Tracheal epithelial cell (primary cell): ENCODE results near the gene DIAPH3. TPM values are rescaled to one million over a fixed set of nuclear protein-coding genes. Genes with fewer than 3 reads are reported as not detected.

Source experiments
- total RNA-seq: library from RNA; depleted of rRNA; stranded (reverse); fragments of >200 nt; gene quantifications from 2 replicates; pipeline ENCODE4 v1.2.1, GENCODE V29; 2014

The DIAPH3 gene, protein sequence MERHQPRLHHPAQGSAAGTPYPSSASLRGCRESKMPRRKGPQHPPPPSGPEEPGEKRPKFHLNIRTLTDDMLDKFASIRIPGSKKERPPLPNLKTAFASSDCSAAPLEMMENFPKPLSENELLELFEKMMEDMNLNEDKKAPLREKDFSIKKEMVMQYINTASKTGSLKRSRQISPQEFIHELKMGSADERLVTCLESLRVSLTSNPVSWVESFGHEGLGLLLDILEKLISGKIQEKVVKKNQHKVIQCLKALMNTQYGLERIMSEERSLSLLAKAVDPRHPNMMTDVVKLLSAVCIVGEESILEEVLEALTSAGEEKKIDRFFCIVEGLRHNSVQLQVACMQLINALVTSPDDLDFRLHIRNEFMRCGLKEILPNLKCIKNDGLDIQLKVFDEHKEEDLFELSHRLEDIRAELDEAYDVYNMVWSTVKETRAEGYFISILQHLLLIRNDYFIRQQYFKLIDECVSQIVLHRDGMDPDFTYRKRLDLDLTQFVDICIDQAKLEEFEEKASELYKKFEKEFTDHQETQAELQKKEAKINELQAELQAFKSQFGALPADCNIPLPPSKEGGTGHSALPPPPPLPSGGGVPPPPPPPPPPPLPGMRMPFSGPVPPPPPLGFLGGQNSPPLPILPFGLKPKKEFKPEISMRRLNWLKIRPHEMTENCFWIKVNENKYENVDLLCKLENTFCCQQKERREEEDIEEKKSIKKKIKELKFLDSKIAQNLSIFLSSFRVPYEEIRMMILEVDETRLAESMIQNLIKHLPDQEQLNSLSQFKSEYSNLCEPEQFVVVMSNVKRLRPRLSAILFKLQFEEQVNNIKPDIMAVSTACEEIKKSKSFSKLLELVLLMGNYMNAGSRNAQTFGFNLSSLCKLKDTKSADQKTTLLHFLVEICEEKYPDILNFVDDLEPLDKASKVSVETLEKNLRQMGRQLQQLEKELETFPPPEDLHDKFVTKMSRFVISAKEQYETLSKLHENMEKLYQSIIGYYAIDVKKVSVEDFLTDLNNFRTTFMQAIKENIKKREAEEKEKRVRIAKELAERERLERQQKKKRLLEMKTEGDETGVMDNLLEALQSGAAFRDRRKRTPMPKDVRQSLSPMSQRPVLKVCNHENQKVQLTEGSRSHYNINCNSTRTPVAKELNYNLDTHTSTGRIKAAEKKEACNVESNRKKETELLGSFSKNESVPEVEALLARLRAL
- 1.3 and 4.3 TPM in 2 replicates for total RNA-seq

DNA sequence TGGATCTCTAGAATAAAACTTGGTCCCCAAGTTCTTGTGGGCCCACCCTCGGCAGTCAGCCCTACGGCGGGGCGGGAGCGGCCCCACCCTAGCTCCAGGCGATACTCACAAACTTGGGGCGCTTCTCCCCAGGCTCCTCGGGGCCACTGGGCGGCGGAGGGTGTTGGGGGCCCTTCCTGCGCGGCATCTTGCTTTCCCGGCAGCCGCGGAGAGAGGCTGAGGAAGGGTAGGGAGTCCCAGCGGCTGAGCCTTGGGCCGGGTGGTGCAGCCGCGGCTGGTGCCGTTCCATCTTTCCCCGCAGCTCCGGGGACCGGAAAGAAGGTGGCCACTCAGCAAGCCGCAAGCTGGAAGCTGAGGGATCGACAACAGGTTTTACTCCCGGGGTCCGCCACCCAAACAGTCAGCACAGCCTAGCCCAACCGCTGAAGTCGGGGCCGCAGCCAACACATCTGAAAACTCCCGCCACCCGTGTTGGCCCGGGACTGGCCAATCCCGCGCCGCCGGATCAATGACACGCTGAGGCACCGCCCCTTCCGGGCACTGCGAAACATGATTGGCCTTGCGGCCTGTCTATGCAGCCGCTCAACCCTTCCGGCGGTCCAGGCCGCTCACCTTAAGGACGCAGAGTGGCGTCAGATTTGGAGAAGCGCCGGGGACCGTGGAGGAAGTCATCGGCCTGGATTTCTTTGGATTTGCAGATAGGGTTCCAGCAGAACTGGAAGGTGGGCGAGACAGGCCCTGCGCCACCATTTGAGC, at the start of gene DIAPH3:
DIAPH3 (minus strand) TSS at position 451 of the 756 bp plus-strand sequence; CDS start at position 289, 162 bp downstream.

Other genes starting within 250 kb of the DIAPH3 start
- gene TDRD3, start 233.3 kb upstream of the DIAPH3 start, total RNA-seq: 13.3 and 14.9 TPM in 2 replicates